ENCODE results near the gene CCDC201.

Gene CCDC201

GRCh38 chr7:45893374-45893995, 20.6 kb upstream of the CCDC201 start:
- no peak for DNase-seq (ENCODE audit: low spot score)

- no peak for DNase-seq (ENCODE audit: low spot score)
Observed at GRCh38 chr7:45892407-45893035, 19.6 kb upstream of the CCDC201 start.

DNA sequence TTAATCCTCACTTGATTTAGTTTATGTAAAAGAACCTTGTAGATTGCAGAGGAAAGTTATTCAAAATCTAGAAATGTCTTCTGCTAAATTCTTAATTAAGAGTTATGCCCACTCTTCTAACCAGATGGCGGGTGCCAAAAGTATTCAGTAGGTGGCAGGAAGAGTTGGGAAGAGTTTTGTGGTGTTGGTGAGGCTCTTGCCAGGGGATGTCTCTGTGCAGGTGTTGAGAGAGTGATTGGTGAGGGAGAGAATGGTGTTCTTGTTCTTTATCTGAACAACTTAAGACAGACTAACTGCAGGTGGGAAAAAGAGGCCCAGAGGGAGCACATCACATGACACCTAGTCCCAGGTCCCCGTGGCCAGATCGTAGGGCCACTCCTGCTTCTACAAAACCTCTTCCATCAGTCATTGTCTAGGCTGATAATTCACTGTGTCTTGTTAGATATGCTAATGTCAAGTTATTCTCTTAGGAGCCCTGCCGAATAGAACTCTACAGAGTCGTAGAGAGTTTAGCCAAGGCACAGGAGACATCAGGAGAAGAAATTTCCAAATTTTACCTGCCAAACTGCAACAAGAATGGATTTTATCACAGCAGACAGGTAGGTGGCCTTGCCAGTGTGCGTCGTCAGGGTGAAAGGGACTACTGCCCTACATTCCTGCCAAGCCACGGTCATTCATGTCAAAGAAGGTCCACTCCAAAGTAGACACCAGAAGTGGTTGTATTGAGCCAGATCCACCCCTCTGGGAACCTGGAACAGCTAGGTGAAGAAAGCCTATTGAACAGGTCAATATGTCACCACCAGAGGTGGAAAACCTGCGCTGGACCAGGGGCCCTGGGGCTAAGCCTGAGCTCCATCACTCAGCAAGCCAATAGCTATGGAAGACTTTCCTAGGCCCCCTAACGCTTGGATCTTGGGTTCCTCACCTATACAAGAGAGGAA, 18.9 kb upstream of the CCDC201 start:
- no peak for DNase-seq (ENCODE audit: low spot score)

DNA sequence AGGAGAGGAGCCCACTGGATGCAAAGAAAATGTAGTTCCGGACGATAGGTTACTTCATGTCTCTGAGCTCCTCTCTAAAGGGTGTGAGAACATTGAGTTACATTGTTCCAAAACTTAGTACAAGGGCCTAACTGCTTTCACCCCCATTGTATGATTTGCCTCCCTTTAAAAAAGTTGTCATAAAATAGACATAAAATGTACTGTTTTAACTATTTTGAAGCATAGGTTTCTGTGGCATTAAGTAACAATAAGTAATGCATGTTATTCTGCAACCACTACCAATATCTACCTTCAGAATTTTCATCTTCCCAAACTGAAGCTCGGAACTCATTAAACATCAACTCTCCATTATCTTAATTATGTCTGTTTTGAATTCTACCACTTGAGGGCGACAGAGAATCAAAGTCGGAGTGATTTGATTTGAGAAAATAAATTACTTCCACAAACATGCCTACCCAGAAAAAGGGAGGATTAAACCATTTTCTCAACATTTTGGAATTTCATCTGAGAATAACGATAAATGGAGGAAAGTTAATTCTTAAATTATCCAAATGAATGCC, 18.1 kb upstream of the CCDC201 start:
- DNase-seq (ENCODE audit: low spot score), result no peak

- DNase-seq (ENCODE audit: low spot score), result no peak
Observed at GRCh38 chr7:45890125-45890901, 17.4 kb upstream of the CCDC201 start.

GRCh38 chr7:45889367-45890067, 16.6 kb upstream of the CCDC201 start:
- DNase-seq (ENCODE audit: low spot score), result no peak

DNA sequence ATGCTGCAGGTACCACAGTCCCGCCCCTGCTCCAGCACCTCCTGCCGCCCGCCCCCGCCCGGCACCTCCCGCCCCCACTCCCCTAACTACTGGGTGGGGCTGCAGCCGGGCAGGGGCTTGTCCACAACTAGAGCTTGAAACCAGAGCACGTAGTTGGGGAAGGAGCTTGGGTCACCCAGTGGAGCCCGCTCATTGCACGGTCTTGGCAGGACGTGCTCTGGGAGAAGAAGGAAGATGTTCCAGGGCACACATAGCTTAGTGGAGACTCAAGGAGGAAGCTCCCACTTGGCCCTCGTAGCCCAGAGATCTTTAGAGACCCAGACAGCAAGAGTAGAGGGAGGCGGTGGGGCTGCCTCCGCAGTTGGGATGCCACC, 16.1 kb upstream of the CCDC201 start:
- no peak for DNase-seq (ENCODE audit: low spot score)

DNA sequence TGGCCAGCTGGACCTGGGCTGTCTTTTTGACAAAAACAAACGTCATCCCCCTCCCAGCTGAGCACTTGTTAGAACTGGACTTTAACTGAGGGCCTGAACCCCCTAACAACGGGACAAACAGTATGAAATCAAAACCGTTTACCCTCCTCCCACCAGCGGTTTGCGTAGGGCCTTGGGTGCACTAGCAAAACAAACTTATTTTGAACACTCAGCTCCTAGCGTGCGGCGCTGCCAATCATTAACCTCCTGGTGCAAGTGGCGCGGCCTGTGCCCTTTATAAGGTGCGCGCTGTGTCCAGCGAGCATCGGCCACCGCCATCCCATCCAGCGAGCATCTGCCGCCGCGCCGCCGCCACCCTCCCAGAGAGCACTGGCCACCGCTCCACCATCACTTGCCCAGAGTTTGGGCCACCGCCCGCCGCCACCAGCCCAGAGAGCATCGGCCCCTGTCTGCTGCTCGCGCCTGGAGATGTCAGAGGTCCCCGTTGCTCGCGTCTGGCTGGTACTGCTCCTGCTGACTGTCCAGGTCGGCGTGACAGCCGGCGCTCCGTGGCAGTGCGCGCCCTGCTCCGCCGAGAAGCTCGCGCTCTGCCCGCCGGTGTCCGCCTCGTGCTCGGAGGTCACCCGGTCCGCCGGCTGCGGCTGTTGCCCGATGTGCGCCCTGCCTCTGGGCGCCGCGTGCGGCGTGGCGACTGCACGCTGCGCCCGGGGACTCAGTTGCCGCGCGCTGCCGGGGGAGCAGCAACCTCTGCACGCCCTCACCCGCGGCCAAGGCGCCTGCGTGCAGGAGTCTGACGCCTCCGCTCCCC, 15.5 kb upstream of the CCDC201 start, which contains the start of gene IGFBP1:
Gene IGFBP1, plus strand, starts transcription at position 304 of the 808 bp plus-strand sequence. Its CDS starts 165 bp downstream, at position 469.
- no peak for DNase-seq (ENCODE audit: low spot score)

DNA sequence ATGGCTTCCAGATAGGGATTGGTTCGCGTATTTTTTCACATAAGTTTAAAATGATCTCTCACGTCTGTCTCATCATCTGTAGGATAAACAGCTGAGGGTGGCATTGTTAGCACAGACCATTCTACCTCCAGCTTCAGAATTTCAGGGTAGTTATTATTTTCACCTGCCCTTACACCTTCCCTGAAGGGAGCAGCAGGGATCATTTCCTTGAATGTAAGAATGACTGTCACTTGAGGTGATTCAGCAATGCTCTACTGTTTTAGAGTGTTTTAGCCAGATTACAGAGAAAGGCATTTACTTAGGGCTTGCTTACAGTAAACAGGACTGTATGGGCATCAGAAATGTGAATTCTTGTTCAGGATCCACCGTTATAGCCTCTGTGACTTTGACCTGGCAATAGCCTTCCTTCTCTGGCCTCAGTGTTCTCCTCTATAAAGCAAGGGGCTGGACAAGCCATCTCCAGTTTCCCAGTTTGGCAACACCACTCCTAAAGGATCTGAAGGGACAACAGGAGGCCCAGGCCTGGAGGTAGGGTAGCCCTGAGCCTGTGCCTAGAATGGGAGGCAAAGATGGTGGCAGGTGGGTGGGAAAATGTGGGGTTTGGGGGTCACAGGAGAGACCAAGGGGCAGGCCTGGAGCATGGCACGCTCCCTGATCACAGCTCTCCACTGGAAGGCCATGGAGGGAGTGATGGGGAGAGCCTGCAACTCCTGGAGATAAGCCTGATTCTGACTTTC, 14.2 kb upstream of the CCDC201 start:
- DNase-seq (ENCODE audit: low spot score), result no peak

GRCh38 chr7:45885264-45885882, 12.5 kb upstream of the CCDC201 start:
- DNase-seq (ENCODE audit: low spot score), result no peak

DNA sequence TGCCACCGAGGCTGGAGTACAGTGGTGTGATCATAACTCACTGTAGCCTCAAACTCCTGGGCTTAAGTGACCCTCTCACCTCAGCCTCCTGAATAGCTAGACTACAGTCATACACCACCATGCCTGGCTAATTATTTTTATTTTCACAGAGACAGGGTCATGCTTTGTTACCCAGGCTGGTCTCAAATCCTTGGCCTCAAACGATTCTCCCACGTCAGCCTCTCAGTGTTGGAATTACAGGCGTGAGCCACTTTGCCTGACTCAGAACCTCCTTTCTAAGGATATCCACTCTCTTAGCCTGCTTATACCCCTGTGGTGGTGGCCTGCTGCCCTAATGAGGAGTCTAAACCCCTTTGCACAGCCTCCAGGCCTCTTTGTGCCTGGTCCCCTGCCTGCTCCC, 11.3 kb upstream of the CCDC201 start:
- DNase-seq (ENCODE audit: low spot score), result no peak

- no peak for DNase-seq (ENCODE audit: low spot score)
Observed at GRCh38 chr7:45882465-45882810, 9.6 kb upstream of the CCDC201 start.

DNA sequence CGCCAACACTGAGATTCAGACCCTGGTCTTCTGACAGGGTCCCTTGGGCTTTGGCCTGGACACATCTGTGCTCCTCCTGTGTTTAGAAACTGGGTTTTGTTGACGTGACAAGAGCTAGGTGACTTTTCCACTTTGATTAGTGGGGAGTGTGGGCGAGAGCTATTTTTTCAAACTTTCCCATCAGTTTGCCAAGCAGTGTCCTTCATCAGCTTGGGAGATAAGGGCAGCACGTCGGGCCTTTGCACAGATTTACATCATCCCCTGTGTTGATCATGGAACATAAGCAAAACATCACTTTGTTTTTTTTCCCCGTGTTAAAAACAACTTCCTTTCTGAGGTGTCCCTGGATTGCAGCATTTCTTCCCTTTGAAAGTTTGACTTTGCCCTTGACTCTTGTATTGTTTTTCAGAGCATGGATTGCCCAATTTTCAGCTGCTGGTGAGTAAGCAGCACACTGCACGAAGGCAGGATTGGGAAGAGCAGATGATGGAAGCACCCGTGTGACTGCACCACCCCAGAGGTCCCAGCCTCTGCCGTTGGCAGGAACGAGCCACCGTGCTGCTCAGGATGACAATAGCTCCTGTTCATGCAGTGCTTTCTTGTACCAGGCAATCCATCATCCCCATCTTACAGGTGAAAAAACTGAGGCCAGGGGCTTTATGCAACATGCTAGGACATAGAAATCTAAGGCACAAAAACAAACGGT, 9.0 kb upstream of the CCDC201 start:
- DNase-seq (ENCODE audit: low spot score), result peak; percentile 58

DNA sequence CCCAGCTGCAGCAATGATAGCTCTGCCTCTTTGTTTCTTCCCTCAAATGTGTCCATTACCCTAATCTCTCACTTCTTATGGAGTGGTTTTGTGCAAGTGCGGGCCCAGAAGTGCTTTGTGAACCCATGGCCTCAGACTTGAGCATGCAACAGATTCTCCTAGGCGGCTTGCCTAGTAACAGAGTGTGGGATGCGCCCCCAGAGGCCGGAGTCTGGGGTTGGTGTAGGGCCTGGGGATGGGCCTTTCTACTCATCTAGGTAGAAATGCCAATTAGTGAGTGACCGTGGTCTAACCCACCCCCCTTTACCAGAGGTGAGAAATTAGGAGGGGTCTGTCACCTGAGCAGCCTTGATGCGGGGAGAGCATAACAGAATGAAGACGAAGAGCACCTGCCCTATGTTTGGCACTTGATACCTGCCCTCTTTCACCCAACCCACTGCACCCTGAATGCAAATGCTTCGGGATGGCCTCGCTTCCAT, 8.4 kb upstream of the CCDC201 start:
- DNase-seq (ENCODE audit: low spot score), result no peak

DNA sequence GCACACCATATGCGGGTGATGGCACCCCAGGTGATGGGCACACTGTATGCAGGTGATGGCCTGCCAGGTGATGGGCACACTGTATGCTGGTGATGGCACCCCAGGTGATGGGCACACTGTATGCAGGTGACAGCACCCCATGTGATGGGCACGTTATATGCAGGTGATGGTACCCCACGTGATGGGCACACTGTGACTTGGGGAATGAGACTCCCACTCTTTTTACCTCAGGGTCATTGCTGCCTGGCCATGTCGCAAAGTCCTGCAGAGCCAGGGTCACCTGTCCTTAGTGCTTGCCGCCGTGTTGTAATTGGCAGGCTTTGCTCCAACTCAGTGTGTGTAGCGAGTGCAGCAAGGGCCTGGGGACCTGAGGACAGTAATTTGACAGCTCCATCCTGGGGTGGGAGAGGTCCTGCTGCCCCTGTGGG, 7.6 kb upstream of the CCDC201 start:
- DNase-seq (ENCODE audit: low spot score), result no peak

DNA sequence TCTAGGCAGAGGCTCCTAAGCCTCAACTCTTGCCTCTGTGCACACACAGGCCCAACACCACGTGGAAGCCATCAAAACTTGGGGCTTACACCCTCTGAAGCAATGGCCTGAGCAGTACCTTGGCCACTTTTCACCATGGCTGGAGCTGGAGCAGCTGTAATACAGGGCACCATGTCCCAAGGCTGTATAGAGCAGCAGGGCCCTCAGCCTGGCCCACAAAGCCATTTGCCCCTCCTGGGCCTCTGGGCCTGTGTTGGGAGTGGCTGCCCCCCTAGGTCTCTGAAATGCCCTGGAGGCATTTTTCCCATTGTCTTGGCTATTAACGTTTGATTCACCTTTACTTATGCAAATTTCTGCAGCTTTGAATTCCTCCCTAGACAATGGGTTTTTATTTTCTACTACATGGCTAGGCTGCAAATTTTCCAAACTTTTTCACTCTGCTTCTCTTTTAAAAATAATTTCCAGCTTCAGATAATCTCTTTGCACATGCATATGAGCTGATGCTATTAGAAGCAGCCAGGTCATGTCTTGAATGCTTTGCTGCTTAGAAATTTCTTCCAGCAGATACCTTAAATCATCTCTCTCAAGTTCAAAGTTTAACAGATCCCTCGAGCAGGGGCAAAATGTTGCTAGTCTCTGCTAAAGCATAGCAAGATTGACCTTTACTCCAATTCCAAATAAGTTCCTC, 5.7 kb upstream of the CCDC201 start:
- no peak for DNase-seq (ENCODE audit: low spot score)

DNA sequence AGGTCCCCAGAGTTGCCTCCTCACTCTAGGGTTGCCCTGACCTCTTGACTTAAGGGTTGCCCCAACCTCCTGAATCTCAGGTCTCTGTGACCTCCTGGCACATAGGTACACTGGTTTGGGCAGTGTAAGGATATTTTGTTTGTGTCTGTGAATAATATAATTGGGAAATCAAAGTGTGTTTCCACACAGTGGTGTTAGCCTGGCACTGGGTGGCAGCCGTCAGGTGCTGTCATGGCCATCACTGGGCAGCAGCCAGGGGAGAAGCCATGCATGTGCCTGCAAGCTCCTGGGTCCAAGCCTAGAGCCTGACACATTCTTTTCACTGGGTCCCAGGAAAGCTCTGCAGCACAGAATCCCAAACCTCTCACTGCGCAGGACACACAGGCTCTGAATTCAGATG, 3.6 kb upstream of the CCDC201 start:
- no peak for DNase-seq (ENCODE audit: low spot score)
